WTC11 (cell line): ENCODE data around the gene LSR.

Experiments used
- CTCF ChIP-seq: fragments of 200-600 bp; IDR thresholded peaks from 2 replicates; pipeline ENCODE4 v1.8.0; 2022; ENCODE audit warnings: antibody characterized with exemption
- ZNF232 ChIP-seq: sonication (generic); formaldehyde crosslinking; IDR thresholded peaks from 2 replicates; pipeline ENCODE4 v1.8.0; 2022; ENCODE audit warnings: mild to moderate bottlenecking, missing genetic modification reagents

GRCh38 chr19:35223084-35223790, 25.6 kb upstream of the LSR start:
- TF ChIP-seq ZNF232 (CRISPR knock-in tag): no peak
- TF ChIP-seq CTCF: no peak
